ENCODE data around the gene FRMD3. TPM values are rescaled to one million over a fixed set of nuclear protein-coding genes. Genes with fewer than 3 reads are reported as not detected.

FRMD3 gene
- total RNA-seq, 1 experiment from 2014 or later = 0.55 TPM

- no peak overlapping the region for H2BK15ac ChIP-seq (ENCODE audit: low read depth, low read length)
- no peak overlapping the region for H4K8ac ChIP-seq (replicated peaks; ENCODE audit: insufficient read length, low read depth, low read length)
- Mint-ChIP-seq H3K9me3 (no peaks in the 10 kb centered on the region), H3K36me3 (ENCODE audit: insufficient read depth in 1 of 3, low read depth in 3 of 3) (no peaks in the 10 kb centered on the region), H3K27me3 (ENCODE audit: low read depth) (no peaks in the 10 kb centered on the region), H3K4me1 (peaks cover 2 to 11% of the 10 kb centered on the region in 2 experiments; a peak in 2 of 4 replicates), H3K27ac (no peak overlapping the region), H3K4me3 (no peak overlapping the region)
- no peak overlapping the region for H4K5ac ChIP-seq (ENCODE audit: insufficient read length, low read depth, low read length)
- no peaks in the 10 kb centered on the region for H3K79me1 ChIP-seq (ENCODE audit: insufficient read depth, low read depth, low read length, poor library complexity, severe bottlenecking)
- H2BK5ac ChIP-seq (ENCODE audit: insufficient read length, low read length) = no peak overlapping the region
- H3K27ac ChIP-seq (ENCODE audit: insufficient read length, low read depth, low read length) = no peak overlapping the region
- no peak overlapping the region for H3T11ph ChIP-seq (ENCODE audit: low read length)
- H2AK5ac ChIP-seq (ENCODE audit: insufficient read length, low read length) = no peak overlapping the region
- H4K20me1 ChIP-seq (ENCODE audit: control insufficient read depth, insufficient read depth, insufficient read length) = no peaks in the 10 kb centered on the region
- H3K23ac ChIP-seq (ENCODE audit: insufficient read length, low read depth, low read length) = no peak overlapping the region
- no peak overlapping the region for H3K56ac ChIP-seq (ENCODE audit: insufficient read length, low read depth, low read length)
- no peaks in the 10 kb centered on the region for H3K79me2 ChIP-seq (ENCODE audit: insufficient read depth, low read length)
- H2BK20ac ChIP-seq (ENCODE audit: low read depth, low read length, poor library complexity, severe bottlenecking) = no peak overlapping the region
- no peak overlapping the region for H3K14ac ChIP-seq (ENCODE audit: insufficient read depth, low read length)
- DNase-seq = no peak
- H4K91ac ChIP-seq (ENCODE audit: insufficient read length, low read depth, low read length) = no peak overlapping the region
- no peaks in the 10 kb centered on the region for H3K23me2 ChIP-seq (ENCODE audit: insufficient read length, low read depth, low read length, poor library complexity, severe bottlenecking)
- no peak overlapping the region for H3K18ac ChIP-seq (ENCODE audit: insufficient read length, low read depth, low read length)
- no peak overlapping the region for H2BK120ac ChIP-seq (ENCODE audit: low read depth, low read length, poor library complexity, severe bottlenecking)
- no peaks in the 10 kb centered on the region for H3K9me3 ChIP-seq (ENCODE audit: control insufficient read depth, low read depth, low read length)
- H2AFZ ChIP-seq (ENCODE audit: low read length) = no peak overlapping the region
- H3K9ac ChIP-seq (ENCODE audit: extremely low read depth, insufficient read length, low read length) = no peak overlapping the region
- no CpG with 5 or more reads among the region's 2 CpGs for WGBS (ENCODE audit: extremely low coverage, insufficient read length, low lambda C conversion rate)
- H3K4ac ChIP-seq (ENCODE audit: low read depth, low read length) = no peak overlapping the region
- no peak overlapping the region for H3K4me2 ChIP-seq (ENCODE audit: insufficient read depth, insufficient read length, low read length)
- H2BK12ac ChIP-seq (ENCODE audit: insufficient read length, low read depth, low read length) = no peak overlapping the region
- no peaks in the 10 kb centered on the region; the same call in 1 of the 2 replicates for H3K4me1 ChIP-seq (ENCODE audit: insufficient read depth, low read length)
- H3K27me3 ChIP-seq (ENCODE audit: insufficient read depth, low read length) = no peaks in the 10 kb centered on the region
- no peak for TF ChIP-seq CTCF (conservative IDR thresholded peaks at IDR 0.05)
Observed at GRCh38 chr9:83280790-83281189, 257.4 kb downstream of the FRMD3 start.

Data from H9 (cell line).